ENCODE measurements around the gene MARK3. TPM values are rescaled to one million over a fixed set of nuclear protein-coding genes. Genes with fewer than 3 reads are reported as not detected.

MARK3 gene
- total RNA-seq, 1 experiment from 2014 or later = 81.9 TPM

GRCh38 chr14:103491691-103492090, 106.5 kb downstream of the MARK3 start:
- no peak for DNase-seq
- Histone ChIP-seq H2BK5ac (ENCODE audit: insufficient read length, low read length) (no peak overlapping the region), H3K79me1 (ENCODE audit: insufficient read depth, low read depth, low read length, poor library complexity, severe bottlenecking) (no peaks in the 10 kb centered on the region), H3K23ac (ENCODE audit: insufficient read length, low read depth, low read length) (no peak overlapping the region), H3K9ac (ENCODE audit: extremely low read depth, insufficient read length, low read length) (no peak overlapping the region), H3K23me2 (ENCODE audit: insufficient read length, low read depth, low read length, poor library complexity, severe bottlenecking) (no peaks in the 10 kb centered on the region), H3K79me2 (ENCODE audit: insufficient read depth, low read length) (no peaks in the 10 kb centered on the region), H4K8ac (replicated peaks; ENCODE audit: insufficient read length, low read depth, low read length) (no peak overlapping the region), H4K5ac (ENCODE audit: insufficient read length, low read depth, low read length) (no peak overlapping the region), H3K18ac (ENCODE audit: insufficient read length, low read depth, low read length) (no peak overlapping the region), H2BK120ac (ENCODE audit: low read depth, low read length, poor library complexity, severe bottlenecking) (no peak overlapping the region), H3T11ph (ENCODE audit: low read length) (no peak overlapping the region), H3K9me3 (ENCODE audit: control insufficient read depth, low read depth, low read length) (no peaks in the 10 kb centered on the region), H2BK20ac (ENCODE audit: low read depth, low read length, poor library complexity, severe bottlenecking) (no peak overlapping the region), H3K4me2 (ENCODE audit: insufficient read depth, insufficient read length, low read length) (no peak overlapping the region), H2AK5ac (ENCODE audit: insufficient read length, low read length) (no peak overlapping the region), H2AFZ (ENCODE audit: low read length) (no peak overlapping the region), H3K4ac (ENCODE audit: low read depth, low read length) (no peak overlapping the region), H4K91ac (ENCODE audit: insufficient read length, low read depth, low read length) (no peak overlapping the region), H3K27ac (ENCODE audit: insufficient read length, low read depth, low read length) (no peak overlapping the region), H3K56ac (ENCODE audit: insufficient read length, low read depth, low read length) (no peak overlapping the region), H3K14ac (ENCODE audit: insufficient read depth, low read length) (no peak overlapping the region), H2BK12ac (ENCODE audit: insufficient read length, low read depth, low read length) (no peak overlapping the region), H3K4me1 (ENCODE audit: insufficient read depth, low read length) (no peaks in the 10 kb centered on the region), H2BK15ac (ENCODE audit: low read depth, low read length) (no peak overlapping the region), H3K27me3 (ENCODE audit: insufficient read depth, low read length) (no peaks in the 10 kb centered on the region), H4K20me1 (ENCODE audit: control insufficient read depth, insufficient read depth, insufficient read length) (no peaks in the 10 kb centered on the region)
- H3K4me3 Mint-ChIP-seq = no peak overlapping the region
- no peaks in the 10 kb centered on the region for H3K27me3 Mint-ChIP-seq (ENCODE audit: low read depth)
- H3K27ac Mint-ChIP-seq = peak overlapping the region in 2 of 3 experiments; percentile 2 to 12; a peak in 2 of 7 replicates
- TF ChIP-seq, protein P1, sequence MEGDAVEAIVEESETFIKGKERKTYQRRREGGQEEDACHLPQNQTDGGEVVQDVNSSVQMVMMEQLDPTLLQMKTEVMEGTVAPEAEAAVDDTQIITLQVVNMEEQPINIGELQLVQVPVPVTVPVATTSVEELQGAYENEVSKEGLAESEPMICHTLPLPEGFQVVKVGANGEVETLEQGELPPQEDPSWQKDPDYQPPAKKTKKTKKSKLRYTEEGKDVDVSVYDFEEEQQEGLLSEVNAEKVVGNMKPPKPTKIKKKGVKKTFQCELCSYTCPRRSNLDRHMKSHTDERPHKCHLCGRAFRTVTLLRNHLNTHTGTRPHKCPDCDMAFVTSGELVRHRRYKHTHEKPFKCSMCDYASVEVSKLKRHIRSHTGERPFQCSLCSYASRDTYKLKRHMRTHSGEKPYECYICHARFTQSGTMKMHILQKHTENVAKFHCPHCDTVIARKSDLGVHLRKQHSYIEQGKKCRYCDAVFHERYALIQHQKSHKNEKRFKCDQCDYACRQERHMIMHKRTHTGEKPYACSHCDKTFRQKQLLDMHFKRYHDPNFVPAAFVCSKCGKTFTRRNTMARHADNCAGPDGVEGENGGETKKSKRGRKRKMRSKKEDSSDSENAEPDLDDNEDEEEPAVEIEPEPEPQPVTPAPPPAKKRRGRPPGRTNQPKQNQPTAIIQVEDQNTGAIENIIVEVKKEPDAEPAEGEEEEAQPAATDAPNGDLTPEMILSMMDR (conservative IDR thresholded peaks at IDR 0.05) = no peak
- no CpG with 5 or more reads among the region's 10 CpGs for WGBS (ENCODE audit: extremely low coverage, insufficient read length, low lambda C conversion rate)
- no peaks in the 10 kb centered on the region for H3K9me3 Mint-ChIP-seq
- peaks cover 5 to 49% (median 48%) of the 10 kb centered on the region in 3 experiments; a peak in 6 of 7 replicates for H3K36me3 Mint-ChIP-seq (ENCODE audit: insufficient read depth in 1 of 3, low read depth in 3 of 3)
- 0 out of 4 replicates have a peak, but pooled peaks cover 0 to 2% of the 10 kb centered on the region in 2 experiments for H3K4me1 Mint-ChIP-seq

Measured in H9 (cell line).